Ovary (tissue), 9 donors: Measurements from ENCODE around the gene VAPA. TPM values are rescaled to one million over a fixed set of nuclear protein-coding genes. Genes with fewer than 3 reads are reported as not detected.

Source experiments
- DNase-seq, 5 donors: peaks; one replicate each; pipeline ENCODE4 v3.0.0-alpha.2; 2019 to 2020
- H3K27ac ChIP-seq, 2 donors: fragments of 200-600 bp; one replicate each; pipeline versions ENCODE4 v1.5.1 to v1.8.0; 2019 to 2022
- H3K27me3 ChIP-seq: fragments of 200-600 bp; one replicate; pipeline ENCODE4 v1.8.0; 2022
- H3K36me3 ChIP-seq: fragments of 200-600 bp; sonication (generic); one replicate; pipeline ENCODE4 v1.5.1; 2019
- H3K4me1 ChIP-seq: one replicate; pipeline ENCODE4 v1.8.1; 2013; ENCODE audit warnings: mild to moderate bottlenecking, moderate library complexity; ENCODE audit not compliant: insufficient read depth
- H3K4me3 ChIP-seq: fragments of 200-600 bp; sonication (generic); one replicate; pipeline ENCODE4 v1.5.1; 2017
- H3K9me3 ChIP-seq, 2 donors: fragments of 200-600 bp in 1 of 2; sonication (generic) in 1 of 2; one replicate each; pipeline versions ENCODE4 v1.5.1 to v1.8.1; 2013 to 2019; ENCODE audit warnings: mild to moderate bottlenecking in 1 of 2, moderate library complexity in 1 of 2
- EP300 ChIP-seq: sonication (generic); formaldehyde crosslinking; IDR thresholded peaks from one replicate; pipeline ENCODE4 v1.6.1; 2017; ENCODE audit warnings: antibody characterized with exemption
- POLR2A ChIP-seq: fragments of 450-650 bp; IDR thresholded peaks from one replicate; pipeline ENCODE4 v1.6.1; 2017; ENCODE audit warnings: antibody characterized with exemption, mild to moderate bottlenecking, moderate library complexity
- WGBS, 3 donors: extraction: QIAGEN DNeasy Blood & Tissue Kit in 1 of 3; methylation state at CpG; one replicate each; pipeline versions ENCODE4 v1.1.5 to v1.1.7; 2013 to 2017; 5-methylcytosine and 5-hydroxymethylcytosine counted together
- intact Hi-C, 4 donors: fragments of 100-400 bp; cut with DNase I; formaldehyde crosslinking; loops; one replicate each; pipeline versions ENCODE4 v1.11.0 to v1.15.1; 2022 to 2023
- polyA plus RNA-seq, 2 donors: library from polyadenylated mRNA; stranded (reverse); fragments of 200-250 nt in 1 of 2; fragments of 350-450 nt in 1 of 2; fragmentation: Illumina TruSeq in 1 of 2; extraction: RNeasy Lipid Tissue Mini Kit (QIAGEN cat#74804) in 1 of 2; gene quantifications; one replicate each; pipeline ENCODE4 v1.2.3, GENCODE V29; 2013 to 2014
- total RNA-seq, 7 donors: library from RNA; depleted of rRNA in 2 of 7; stranded (reverse); fragments of >200 nt in 2 of 7; fragmentation: NEBNext Ultra II Directional in 3 of 7; extraction: Animal tissue kit (Norgen Biotek cat#: 25700) in 3 of 7; gene quantifications; one replicate each; pipeline versions ENCODE4 v1.1.0 to v1.2.4, GENCODE V29; 2016 to 2023
- TF ChIP-seq, protein P1 (sequence below), 3 donors: fragments of 450-650 bp in 2 of 3; fragments of 200-600 bp in 1 of 3; IDR thresholded peaks; one replicate each; pipeline versions ENCODE4 v1.5.1 to v1.8.0; 2016 to 2022; ENCODE audit warnings: antibody characterized with exemption in 3 of 3, mild to moderate bottlenecking in 1 of 3
- donor health status: DM: no; HTN: no; CAD: no; lungs with moderate emphysema.
- donor health status: DM: no; HTN: no; CAD: no.
- donor health status: Bipolar disorder and iron deficiency.
- donor health status: DM: yes; HTN: yes; CAD: no.
- donor health status: DM: no; HTN: no; CAD: no.
- donor health status: DM: yes; HTN: yes; CAD: no.

The VAPA gene
- total and polyA plus RNA-seq, 9 donors = 164 to 369 (median 254) TPM

DNA sequence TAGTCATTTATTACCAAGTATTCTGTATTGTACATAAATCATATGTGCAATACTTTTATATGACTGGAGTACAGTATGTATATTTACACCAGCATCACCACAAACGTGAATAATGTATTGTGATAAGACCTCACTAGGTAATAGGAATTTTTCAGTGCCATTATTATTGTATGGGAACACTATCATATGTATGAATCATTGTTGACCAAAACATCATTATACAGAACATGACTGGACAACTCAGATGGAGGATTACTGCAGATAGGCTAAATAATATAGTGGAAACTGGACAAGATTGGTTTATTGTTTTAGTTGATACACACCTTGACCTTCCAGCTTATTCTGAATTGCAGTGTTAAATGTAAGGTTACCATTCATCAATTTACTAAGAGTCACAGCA, 33.4 kb downstream of the VAPA start:
- intact Hi-C loops = no loop called here

DNA sequence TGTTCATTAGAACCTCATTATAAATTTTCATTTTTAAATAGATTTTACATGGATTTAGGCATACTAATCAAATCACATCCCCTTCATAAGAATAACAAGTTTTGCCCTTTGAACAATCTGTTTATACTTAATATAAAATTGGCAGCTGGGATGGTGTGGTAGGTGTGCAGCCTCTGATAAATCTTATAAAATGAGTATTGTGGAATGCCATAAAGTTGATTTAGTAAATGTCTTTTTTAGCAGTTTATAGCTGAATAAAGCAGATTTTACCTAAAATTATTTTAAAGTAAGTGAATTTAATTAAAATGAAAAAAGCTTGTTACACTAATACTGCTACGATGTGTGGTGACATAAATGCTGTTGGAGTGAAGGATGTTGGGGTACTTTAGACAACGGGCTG, 35.5 kb downstream of the VAPA start:
- H3K36me3 ChIP-seq = no peaks in the 10 kb centered on the region
- 93 to 95% (median 94%) methylated on average over 2 of the region's 2 CpGs for WGBS, 3 donors

More for the DNA sequence above, 33.4 kb downstream of the VAPA start:
- no peaks in the 10 kb centered on the region for H3K27me3 ChIP-seq
- 32 to 66% (median 47%) methylated on average over 1 of the region's 1 CpG for WGBS, 3 donors
- TF ChIP-seq, protein P1, sequence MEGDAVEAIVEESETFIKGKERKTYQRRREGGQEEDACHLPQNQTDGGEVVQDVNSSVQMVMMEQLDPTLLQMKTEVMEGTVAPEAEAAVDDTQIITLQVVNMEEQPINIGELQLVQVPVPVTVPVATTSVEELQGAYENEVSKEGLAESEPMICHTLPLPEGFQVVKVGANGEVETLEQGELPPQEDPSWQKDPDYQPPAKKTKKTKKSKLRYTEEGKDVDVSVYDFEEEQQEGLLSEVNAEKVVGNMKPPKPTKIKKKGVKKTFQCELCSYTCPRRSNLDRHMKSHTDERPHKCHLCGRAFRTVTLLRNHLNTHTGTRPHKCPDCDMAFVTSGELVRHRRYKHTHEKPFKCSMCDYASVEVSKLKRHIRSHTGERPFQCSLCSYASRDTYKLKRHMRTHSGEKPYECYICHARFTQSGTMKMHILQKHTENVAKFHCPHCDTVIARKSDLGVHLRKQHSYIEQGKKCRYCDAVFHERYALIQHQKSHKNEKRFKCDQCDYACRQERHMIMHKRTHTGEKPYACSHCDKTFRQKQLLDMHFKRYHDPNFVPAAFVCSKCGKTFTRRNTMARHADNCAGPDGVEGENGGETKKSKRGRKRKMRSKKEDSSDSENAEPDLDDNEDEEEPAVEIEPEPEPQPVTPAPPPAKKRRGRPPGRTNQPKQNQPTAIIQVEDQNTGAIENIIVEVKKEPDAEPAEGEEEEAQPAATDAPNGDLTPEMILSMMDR (IDR thresholded peaks at IDR 0.05) = no peak
- TF ChIP-seq POLR2A (no peak), EP300 (no peak)
- DNase-seq = no peak
- H3K9me3 ChIP-seq = no peaks in the 10 kb centered on the region
- no peak overlapping the region for H3K4me3 ChIP-seq
- no peak overlapping the region for H3K27ac ChIP-seq
- no peaks in the 10 kb centered on the region for H3K4me1 ChIP-seq
- no peaks in the 10 kb centered on the region for H3K36me3 ChIP-seq

DNA sequence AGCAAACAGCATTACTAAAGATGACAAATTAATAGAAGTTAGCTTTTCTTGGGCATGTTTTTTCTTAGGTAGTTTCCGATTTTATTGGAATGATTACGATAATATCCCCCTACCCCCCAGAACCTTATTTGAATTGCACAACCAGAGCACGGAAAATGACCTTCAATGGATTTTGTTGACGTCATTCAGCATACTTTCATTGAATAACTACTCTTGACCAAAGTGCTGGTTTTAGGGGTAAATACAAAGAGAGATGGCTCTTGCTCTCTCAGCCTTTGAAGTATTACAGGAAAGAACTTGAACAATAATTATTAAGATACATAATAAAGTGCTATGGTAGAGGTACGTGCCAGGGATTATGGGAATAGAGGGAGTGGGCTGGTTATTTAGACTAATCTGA, 36.0 kb downstream of the VAPA start:
- Histone ChIP-seq H3K27ac (no peak overlapping the region), H3K27me3 (no peaks in the 10 kb centered on the region), H3K9me3 (no peaks in the 10 kb centered on the region), H3K4me1 (no peaks in the 10 kb centered on the region), H3K36me3 (no peaks in the 10 kb centered on the region), H3K4me3 (no peak overlapping the region)
- 82 to 88% (median 84%) methylated on average over 5 of the region's 5 CpGs for WGBS, 3 donors
- intact Hi-C loops = loop anchor here in 2 of 4 donors (10.0 kb wide), 2 partner anchors 235 to 255 kb away; no protein-coding TSS in a partner anchor
- no peak for DNase-seq
- no peak for TF ChIP-seq EP300
- no peak for TF ChIP-seq POLR2A
- TF ChIP-seq, protein P1 (IDR thresholded peaks at IDR 0.05) = no peak

More for the DNA sequence above, 35.5 kb downstream of the VAPA start:
- Histone ChIP-seq H3K9me3 (no peaks in the 10 kb centered on the region), H3K4me1 (no peaks in the 10 kb centered on the region), H3K4me3 (no peak overlapping the region), H3K27me3 (no peaks in the 10 kb centered on the region), H3K27ac (no peak overlapping the region)
- intact Hi-C loops = no loop called here
- DNase-seq = no peak
- TF ChIP-seq, protein P1 (IDR thresholded peaks at IDR 0.05) = no peak
- TF ChIP-seq EP300 (no peak), POLR2A (no peak)

DNA sequence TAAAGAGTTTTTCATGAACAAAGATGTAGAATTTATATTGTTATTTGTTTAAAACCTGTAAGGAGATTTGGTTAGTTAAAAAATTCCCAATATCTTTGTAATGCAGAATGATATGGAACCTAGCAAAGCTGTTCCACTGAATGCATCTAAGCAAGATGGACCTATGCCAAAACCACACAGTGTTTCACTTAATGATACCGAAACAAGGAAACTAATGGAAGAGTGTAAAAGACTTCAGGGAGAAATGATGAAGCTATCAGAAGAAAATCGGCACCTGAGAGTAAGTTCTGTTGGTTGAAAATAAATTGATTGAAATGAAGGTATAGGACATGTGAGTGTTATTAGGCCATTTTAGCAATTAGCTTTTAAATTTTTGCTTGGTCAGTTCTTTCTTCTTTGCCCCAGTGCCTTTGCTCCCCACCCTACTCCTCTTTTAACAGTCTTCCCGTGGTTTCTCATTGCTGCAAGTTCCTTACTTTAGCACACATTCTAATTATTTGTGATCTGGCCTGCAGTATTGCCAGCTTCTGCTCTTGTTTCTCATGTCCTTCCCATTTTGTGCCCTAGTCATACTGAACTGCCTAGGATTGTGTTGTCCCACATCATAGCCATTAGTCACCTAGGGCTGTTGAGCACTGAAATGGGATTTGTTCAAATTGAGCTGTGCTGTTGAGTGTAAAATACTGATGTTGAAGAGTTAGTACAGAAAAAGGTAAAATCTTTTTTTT, 36.6 kb downstream of the VAPA start:
- Histone ChIP-seq H3K4me3 (no peak overlapping the region), H3K27me3 (no peaks in the 10 kb centered on the region), H3K27ac (no peak overlapping the region), H3K9me3 (no peaks in the 10 kb centered on the region), H3K4me1 (no peaks in the 10 kb centered on the region), H3K36me3 (no peaks in the 10 kb centered on the region)
- TF ChIP-seq POLR2A (no peak), EP300 (no peak)
- TF ChIP-seq, protein P1 (IDR thresholded peaks at IDR 0.05) = no peak
- no peak for DNase-seq
- 77% methylated on average over 3 of the region's 3 CpGs for WGBS, 3 donors
- intact Hi-C loops = loop anchor here in 2 of 4 donors (10.0 kb wide), 2 partner anchors 236 to 256 kb away; no protein-coding TSS in a partner anchor
